HUDEP-2 (cell line): Measurements from ENCODE around the gene GPRC5D.

Source experiments
- DNase-seq, 76 experiments: peaks; one replicate each; lab custom pipeline; 2025; ENCODE audit not compliant: unreplicated experiment in 76 of 76; lab: John Stamatoyannopoulos, UW

The GPRC5D gene

GRCh38 chr12:12941450-12942350 is 10.3 kb downstream of the GPRC5D start:
- no peak for DNase-seq

GRCh38 chr12:12939888-12940287 is 12.1 kb downstream of the GPRC5D start:
- no peak for DNase-seq

GRCh38 chr12:12938541-12938940 is 13.4 kb downstream of the GPRC5D start:
- no peak for DNase-seq

DNA sequence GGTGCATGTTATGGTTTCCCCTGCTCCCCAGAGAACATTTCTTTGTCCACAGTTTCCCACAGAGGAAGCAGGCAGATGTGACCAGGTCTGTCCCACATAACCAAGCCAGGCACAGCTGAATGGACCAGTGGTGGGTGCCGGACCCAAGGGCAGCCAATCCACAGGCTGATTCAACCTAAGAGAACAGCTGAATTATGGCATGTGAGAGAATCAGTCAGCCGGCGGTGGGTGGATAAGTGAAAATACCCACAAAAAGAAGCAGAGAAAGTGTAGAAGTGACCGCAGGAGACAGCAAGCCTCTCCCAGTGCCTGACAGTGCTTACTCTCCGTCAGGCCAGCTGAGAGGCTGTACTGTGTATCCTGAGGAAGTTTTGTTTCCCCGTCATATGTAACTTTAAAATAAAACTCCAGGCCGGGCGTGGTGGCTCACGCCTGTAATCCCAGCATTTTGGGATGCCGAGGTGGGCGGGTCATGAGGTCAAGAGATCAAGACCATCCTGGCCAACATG is 14.9 kb downstream of the GPRC5D start:
- DNase-seq, result no peak

DNA sequence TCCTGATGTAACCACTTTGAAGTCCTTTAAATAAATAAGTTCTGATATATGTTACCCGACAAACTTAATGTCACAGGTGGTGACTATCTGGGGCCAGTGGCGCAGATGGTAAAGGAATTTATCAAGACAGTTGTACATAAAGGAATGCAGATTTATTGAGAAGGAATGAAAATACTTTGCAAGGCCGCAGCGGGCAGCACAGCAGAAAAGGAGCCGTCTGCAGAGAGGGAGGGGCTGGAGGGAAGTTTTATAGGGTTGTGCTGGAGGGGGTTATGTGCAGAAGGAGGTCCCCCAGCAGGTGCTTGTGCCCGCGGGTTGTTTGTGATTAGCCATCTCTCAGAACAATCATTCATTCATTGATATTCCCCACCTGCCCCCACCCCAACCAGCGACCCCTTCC is 17.4 kb downstream of the GPRC5D start:
- no peak for DNase-seq

DNA sequence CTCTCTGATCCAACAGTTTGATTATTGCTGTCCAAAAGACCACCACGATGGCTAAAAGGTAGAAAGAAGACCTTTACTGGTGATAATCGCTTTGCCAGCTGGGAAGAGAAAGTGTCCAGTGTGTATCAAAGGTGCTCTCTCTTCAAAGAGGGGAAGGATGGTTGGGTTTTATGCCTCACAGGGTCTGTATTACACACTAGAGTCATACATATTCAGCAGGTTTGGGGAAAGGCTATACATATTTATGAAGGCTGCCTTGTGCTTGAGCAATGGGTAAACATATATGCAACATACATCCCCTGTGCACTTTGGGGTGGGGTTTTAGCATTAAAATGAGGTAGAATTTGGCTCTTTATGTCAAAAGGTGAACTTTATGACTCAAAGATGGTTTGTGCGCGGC is 18.2 kb downstream of the GPRC5D start:
- DNase-seq, result no peak

DNA sequence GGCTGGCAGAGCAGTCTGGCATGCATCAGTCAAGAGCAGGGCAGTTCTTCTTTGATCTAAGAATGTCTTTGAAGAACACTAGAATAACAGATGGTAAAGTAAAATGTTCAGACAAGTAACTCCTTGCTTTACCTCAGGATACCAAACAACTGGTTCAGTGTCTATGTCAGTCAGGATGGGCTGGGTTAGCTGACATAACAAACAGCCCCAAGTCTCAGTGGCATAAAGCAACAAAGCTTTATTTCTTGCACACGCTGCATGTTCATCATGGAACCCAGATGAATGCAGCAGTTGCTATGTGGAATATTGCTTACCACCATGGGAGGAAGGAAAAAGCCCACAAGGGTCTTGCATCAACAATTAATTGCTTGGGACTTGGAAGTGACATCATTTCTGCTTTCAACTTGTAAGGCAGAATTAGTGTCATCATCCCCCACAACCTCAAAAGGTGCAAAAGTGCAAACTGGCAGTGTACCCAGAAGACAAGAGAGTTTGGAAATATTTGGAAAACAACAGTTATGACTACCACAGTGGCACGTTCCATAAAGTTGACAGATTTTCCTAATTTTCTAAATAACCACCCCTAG is 21.2 kb downstream of the GPRC5D start:
- DNase-seq, result no peak

GRCh38 chr12:12929696-12930095 is 22.3 kb downstream of the GPRC5D start:
- DNase-seq, result no peak

- DNase-seq, result peak in 4 of 76 experiments; percentile 1 to 16 (median 6)
Measured at GRCh38 chr12:12927211-12928079, 24.5 kb downstream of the GPRC5D start.

- no peak for DNase-seq
Measured at GRCh38 chr12:12926571-12927071, 25.3 kb downstream of the GPRC5D start.

DNA sequence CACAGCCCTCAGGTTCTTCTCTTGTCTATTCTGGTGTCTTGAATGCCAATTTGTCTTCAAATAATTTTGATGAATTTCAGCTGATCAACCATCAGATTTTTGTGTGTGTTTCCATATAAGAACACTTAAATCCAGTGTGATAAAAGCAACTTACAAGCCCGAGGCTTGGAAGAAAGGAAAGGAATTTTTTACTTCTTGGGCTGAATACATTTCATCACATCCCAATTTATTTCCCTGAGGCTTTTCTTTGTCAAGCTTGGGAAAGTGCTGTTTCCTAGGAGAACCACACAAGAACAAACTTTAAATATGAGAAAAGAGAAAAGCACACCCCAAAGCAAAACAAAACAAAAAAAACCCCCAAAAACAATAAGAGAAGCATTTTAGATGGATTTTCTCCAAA is 26.6 kb downstream of the GPRC5D start:
- no peak for DNase-seq

DNA sequence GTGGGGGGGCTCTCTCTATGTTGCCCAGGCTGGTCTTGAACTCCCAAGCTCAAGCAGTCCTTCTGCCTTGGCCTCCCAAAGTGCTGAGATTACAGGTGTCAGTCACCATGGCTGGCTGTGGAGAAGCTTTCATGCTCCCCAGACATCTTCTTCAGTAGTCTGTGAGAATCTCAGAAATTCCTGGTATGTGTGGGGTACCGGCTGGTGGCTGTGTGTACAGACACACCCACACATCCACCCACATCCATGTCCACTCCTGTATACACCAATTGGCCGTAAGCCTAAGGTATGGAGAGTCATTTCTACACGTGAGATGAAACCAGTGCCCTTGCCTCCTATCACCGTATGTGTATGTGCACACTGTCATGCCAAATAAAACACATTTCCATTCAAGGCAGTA is 27.8 kb downstream of the GPRC5D start:
- DNase-seq, result no peak

DNA sequence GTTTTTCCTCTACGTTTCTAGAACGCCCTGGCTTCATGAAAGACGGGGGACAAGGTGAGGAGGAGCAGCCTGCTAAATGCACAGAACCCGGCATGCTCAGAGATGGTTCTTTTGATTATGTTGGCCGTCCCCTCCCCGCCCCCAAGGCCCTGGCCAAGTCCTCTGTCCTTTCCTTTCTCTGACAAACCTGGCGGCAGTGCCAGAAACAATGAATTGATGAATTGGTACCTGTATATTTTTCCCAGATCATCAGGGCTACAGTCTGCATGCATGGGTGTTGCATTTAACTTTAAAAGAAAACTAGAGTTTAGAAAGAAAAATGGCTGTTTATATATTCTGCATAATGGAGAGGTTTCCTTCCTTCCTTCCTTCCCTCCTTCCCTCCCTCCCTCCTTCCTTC is 29.0 kb downstream of the GPRC5D start:
- no peak for DNase-seq

DNA sequence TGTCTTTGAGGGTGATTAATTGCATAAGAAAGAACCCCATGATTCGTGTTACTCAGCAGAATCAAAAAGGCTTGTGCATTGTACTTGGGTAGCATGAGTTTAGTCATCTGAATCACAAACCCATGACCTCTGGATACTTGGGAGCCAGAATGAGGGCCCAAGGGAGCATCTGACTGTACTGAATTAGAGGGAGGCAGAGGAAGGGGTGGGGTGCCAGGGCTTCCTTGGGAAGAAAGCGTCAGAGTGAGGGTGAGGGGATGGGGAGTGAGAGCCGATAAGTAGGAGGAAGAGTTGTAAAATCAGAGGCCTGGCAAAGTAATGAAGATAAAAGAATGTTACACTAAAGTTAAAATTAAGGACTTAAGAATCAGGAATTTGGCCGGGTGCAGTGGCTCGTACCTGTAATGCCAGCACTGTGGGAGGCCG is 29.8 kb downstream of the GPRC5D start:
- no peak for DNase-seq

GRCh38 chr12:12919666-12920435 is 32.1 kb downstream of the GPRC5D start:
- no peak for DNase-seq

DNA sequence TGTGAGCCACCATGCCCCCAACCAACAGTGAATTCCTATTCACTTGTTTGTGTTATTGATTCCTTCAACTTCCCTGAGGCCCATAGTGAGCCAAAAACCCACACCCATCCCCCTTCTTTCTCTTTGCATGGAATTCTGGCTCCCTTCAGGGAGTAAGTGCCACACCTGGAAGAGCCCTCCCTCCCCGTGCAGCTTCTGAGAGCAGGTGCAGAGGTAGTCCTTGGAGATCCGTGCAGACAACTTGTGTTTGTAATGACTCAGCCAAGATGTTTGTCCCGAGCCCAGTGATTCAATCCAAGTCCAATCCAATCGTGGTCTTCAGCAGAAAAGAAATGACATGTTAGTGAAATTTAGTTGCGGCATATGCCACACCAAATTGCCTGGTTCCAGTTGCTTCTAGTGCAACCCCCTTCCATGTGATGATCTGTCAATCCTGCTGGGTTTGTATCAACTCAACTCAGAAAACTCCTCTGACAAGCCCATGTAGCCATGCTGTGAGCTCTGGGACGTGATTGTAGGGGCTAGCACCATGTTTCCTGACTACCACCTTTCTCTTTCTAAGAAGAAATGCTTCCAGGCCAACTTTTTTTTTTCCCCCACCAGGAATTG is 33.1 kb downstream of the GPRC5D start:
- peak in 1 of 76 experiments; percentile 1 for DNase-seq

DNA sequence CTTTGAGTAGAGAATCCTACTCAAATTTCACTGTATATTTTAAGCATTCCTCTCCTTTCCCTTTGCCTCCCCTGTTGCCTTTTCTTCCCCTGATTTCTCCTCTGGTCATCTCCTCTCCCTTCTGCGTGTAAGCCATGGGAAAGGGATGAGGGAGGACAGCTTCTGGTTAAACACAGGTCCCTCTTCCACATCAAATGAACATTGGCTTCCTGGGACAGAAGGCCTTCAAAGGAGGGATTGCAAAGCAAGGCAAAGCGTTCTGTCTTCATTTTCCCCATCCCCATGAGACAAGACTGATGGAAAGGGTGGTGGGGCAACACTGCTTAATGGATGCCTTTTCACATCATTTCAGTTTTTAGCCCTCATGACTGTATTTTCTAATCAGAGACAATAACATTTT is 34.5 kb downstream of the GPRC5D start:
- DNase-seq, result no peak

GRCh38 chr12:12916135-12916944 is 35.6 kb downstream of the GPRC5D start:
- peak in 71 of 76 experiments; percentile 10 to 82 (median 56) for DNase-seq

- DNase-seq, result no peak
Measured at GRCh38 chr12:12915656-12916055, 36.3 kb downstream of the GPRC5D start.
